Measurements from ENCODE around the gene CD226. TPM values are rescaled to one million over a fixed set of nuclear protein-coding genes. Genes with fewer than 3 reads are reported as not detected.

CD226 gene
- total RNA-seq, 1 donor from 2014 or later: 0.40 TPM

GRCh38 chr18:69889009-69889408 is 58.7 kb downstream of the CD226 start:
- TF ChIP-seq CTCF (conservative IDR thresholded peaks at IDR 0.05): no peak
- Mint-ChIP-seq H3K36me3 (ENCODE audit: low read depth) (peaks cover 5% of the 10 kb centered on the region), H3K4me3 (no peak overlapping the region), H3K27ac (ENCODE audit: unreplicated experiment) (no peak overlapping the region), H3K9me3 (peaks cover 10% of the 10 kb centered on the region), H3K4me1 (no peaks in the 10 kb centered on the region), H3K27me3 (ENCODE audit: low read depth) (no peaks in the 10 kb centered on the region)
- DNase-seq (ENCODE audit: low read depth, low spot score): no peak

- TF ChIP-seq CTCF (conservative IDR thresholded peaks at IDR 0.05): no peak
- peaks cover 5% of the 10 kb centered on the region for H3K36me3 Mint-ChIP-seq (ENCODE audit: low read depth)
- H3K4me3 Mint-ChIP-seq: no peak overlapping the region
- no peaks in the 10 kb centered on the region for H3K27me3 Mint-ChIP-seq (ENCODE audit: low read depth)
- H3K9me3 Mint-ChIP-seq: peaks cover 10% of the 10 kb centered on the region
- H3K27ac Mint-ChIP-seq (ENCODE audit: unreplicated experiment): no peak overlapping the region
- DNase-seq (ENCODE audit: low read depth, low spot score): no peak
- no peaks in the 10 kb centered on the region for H3K4me1 Mint-ChIP-seq
Measured at GRCh38 chr18:69887256-69887655, 60.4 kb downstream of the CD226 start.

- no peak for DNase-seq (ENCODE audit: low read depth, low spot score)
Measured at GRCh38 chr18:69885841-69886531, 61.7 kb downstream of the CD226 start.

GRCh38 chr18:69885355-69885754 is 62.3 kb downstream of the CD226 start:
- DNase-seq (ENCODE audit: low read depth, low spot score): no peak
- H3K9me3 Mint-ChIP-seq: peaks cover under 1% of the 10 kb centered on the region
- H3K27me3 Mint-ChIP-seq (ENCODE audit: low read depth): no peaks in the 10 kb centered on the region
- no peak for TF ChIP-seq CTCF (conservative IDR thresholded peaks at IDR 0.05)
- H3K4me3 Mint-ChIP-seq: no peak overlapping the region
- H3K36me3 Mint-ChIP-seq (ENCODE audit: low read depth): no peaks in the 10 kb centered on the region
- H3K27ac Mint-ChIP-seq (ENCODE audit: unreplicated experiment): no peak overlapping the region
- H3K4me1 Mint-ChIP-seq: no peaks in the 10 kb centered on the region

More at GRCh38 chr18:69885841-69886531, 61.7 kb downstream of the CD226 start:
- no peak overlapping the region for H3K27ac Mint-ChIP-seq (ENCODE audit: unreplicated experiment)
- TF ChIP-seq CTCF (conservative IDR thresholded peaks at IDR 0.05): no peak
- H3K36me3 Mint-ChIP-seq (ENCODE audit: low read depth): peaks cover under 1% of the 10 kb centered on the region
- no peak overlapping the region for H3K4me3 Mint-ChIP-seq
- H3K27me3 Mint-ChIP-seq (ENCODE audit: low read depth): no peaks in the 10 kb centered on the region
- no peaks in the 10 kb centered on the region for H3K4me1 Mint-ChIP-seq
- peaks cover 4% of the 10 kb centered on the region for H3K9me3 Mint-ChIP-seq

GRCh38 chr18:69883781-69884180 is 63.9 kb downstream of the CD226 start:
- no peak for TF ChIP-seq CTCF (conservative IDR thresholded peaks at IDR 0.05)
- Mint-ChIP-seq H3K27ac (ENCODE audit: unreplicated experiment) (peak overlapping the region; percentile 19), H3K9me3 (peaks cover 1% of the 10 kb centered on the region), H3K4me3 (no peak overlapping the region), H3K4me1 (peaks cover 9% of the 10 kb centered on the region), H3K27me3 (ENCODE audit: low read depth) (no peaks in the 10 kb centered on the region), H3K36me3 (ENCODE audit: low read depth) (no peaks in the 10 kb centered on the region)
- DNase-seq (ENCODE audit: low read depth, low spot score): no peak
